ENCODE results near the gene ERBB4.

The ERBB4 gene

DNA sequence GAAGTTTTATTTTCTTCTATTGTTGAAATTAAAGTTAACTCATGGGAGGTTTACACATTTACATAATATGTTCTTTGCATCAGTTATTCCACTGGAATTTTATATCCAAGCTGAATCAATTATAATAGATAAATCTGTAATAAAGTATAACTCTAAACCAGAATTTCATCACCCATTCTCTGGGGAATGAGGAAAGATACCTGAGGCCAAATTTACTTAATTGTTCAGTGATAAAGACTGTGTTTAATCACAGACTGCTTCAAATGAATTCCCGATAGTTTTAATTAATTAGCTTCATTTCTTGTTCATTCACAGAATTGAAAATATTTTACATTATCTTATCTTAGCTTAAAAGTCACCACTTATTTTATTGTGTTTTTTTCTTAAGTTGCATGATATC is 562.5 kb downstream of the ERBB4 start:
- no peak for DNase-seq (ENCODE audit: low spot score)
- no peaks in the 10 kb centered on the region for H3K36me3 Mint-ChIP-seq (ENCODE audit: low read depth)
- no peaks in the 10 kb centered on the region for H3K27me3 Mint-ChIP-seq (ENCODE audit: low read depth)
- H3K27ac Mint-ChIP-seq = no peak overlapping the region
- no peak overlapping the region for H3K4me3 Mint-ChIP-seq
- H3K9me3 Mint-ChIP-seq = no peaks in the 10 kb centered on the region
- no peaks in the 10 kb centered on the region for H3K4me1 Mint-ChIP-seq (ENCODE audit: low read depth)

DNA sequence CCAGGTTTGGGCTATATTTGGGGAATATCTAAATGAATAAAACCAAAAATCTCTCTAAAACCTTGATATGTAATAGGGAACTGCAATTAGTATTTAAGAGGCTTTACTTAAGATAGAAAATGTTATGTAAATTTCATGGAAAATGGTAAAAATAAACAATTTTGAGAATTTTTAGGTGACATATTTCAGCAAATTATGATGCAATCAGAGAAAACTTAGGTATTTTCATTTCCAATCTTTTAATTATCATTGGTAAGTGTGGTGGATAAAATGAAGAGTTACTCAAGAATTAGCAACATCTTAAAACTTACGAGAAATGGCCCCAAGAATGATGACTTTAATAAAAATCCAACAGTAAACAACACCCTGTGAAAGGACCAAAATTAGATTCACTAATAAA is 571.4 kb downstream of the ERBB4 start:
- Mint-ChIP-seq H3K36me3 (ENCODE audit: low read depth) (no peaks in the 10 kb centered on the region), H3K27me3 (ENCODE audit: low read depth) (no peaks in the 10 kb centered on the region), H3K4me3 (no peak overlapping the region), H3K9me3 (no peaks in the 10 kb centered on the region), H3K27ac (no peak overlapping the region), H3K4me1 (ENCODE audit: low read depth) (no peaks in the 10 kb centered on the region)
- DNase-seq (ENCODE audit: low spot score) = no peak

DNA sequence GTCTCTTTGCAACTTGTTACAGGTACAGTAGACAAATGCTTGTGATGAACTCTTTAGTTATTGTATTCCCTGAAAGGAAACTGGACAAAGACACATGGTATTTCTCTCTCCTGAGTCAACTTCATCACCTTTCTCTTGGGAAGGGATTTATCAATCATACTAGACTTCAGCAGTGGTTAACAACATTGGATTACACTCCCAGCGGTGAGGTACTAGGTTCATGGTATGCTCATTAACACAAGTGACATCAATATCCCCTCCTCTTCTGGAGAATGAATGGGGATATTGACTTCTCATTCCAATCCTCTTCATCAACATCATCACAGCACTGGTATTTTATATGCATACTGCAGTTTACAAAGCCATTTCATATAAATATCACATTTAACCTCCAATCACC is 574.6 kb downstream of the ERBB4 start:
- H3K9me3 Mint-ChIP-seq = no peaks in the 10 kb centered on the region
- no peak overlapping the region for H3K4me3 Mint-ChIP-seq
- no peak for DNase-seq (ENCODE audit: low spot score)
- no peaks in the 10 kb centered on the region for H3K27me3 Mint-ChIP-seq (ENCODE audit: low read depth)
- H3K27ac Mint-ChIP-seq = no peak overlapping the region
- no peaks in the 10 kb centered on the region for H3K36me3 Mint-ChIP-seq (ENCODE audit: low read depth)
- no peaks in the 10 kb centered on the region for H3K4me1 Mint-ChIP-seq (ENCODE audit: low read depth)

DNA sequence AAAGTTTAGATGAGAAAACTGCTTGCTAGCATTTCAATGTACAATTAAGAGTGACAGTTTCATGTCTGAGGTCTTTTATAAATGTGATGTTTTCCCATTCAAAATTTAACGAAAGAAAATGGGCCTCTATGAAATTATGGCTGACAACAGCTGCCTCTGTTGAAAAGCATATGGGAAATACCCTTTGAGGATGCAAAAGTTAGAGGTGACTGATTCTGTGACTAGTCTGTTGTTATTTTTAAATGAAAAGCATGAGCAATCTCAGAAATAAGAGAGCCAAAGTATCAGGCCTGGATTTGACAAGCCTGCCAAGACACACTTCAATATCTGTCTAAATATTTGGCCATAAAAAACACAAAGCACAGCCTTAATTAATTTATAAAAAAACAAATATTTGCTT is 580.8 kb downstream of the ERBB4 start:
- no peaks in the 10 kb centered on the region for H3K27me3 Mint-ChIP-seq (ENCODE audit: low read depth)
- DNase-seq (ENCODE audit: low spot score) = no peak
- H3K36me3 Mint-ChIP-seq (ENCODE audit: low read depth) = no peaks in the 10 kb centered on the region
- no peak overlapping the region for H3K27ac Mint-ChIP-seq
- no peaks in the 10 kb centered on the region for H3K9me3 Mint-ChIP-seq
- no peak overlapping the region for H3K4me3 Mint-ChIP-seq
- H3K4me1 Mint-ChIP-seq (ENCODE audit: low read depth) = no peaks in the 10 kb centered on the region

DNA sequence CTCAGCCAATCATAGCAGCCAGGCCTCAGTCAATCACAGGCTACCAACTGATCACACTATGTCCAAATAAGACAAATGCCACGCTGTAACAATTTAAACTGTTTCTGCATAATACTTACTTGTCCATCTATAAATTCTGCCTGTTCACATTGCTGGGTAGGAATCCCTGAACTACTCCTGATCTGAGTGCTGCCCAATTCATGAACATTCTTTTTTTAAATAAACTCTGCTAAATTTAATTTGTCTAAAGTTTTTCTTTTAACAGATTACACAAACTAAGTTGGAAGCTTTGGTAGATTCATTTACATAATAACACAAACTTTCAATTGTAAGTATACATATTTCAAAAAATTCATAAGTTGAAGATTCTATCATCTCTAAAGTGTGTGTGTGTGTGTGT is 583.0 kb downstream of the ERBB4 start:
- Mint-ChIP-seq H3K27me3 (ENCODE audit: low read depth) (no peaks in the 10 kb centered on the region), H3K4me3 (no peak overlapping the region)
- DNase-seq (ENCODE audit: low spot score) = no peak

DNA sequence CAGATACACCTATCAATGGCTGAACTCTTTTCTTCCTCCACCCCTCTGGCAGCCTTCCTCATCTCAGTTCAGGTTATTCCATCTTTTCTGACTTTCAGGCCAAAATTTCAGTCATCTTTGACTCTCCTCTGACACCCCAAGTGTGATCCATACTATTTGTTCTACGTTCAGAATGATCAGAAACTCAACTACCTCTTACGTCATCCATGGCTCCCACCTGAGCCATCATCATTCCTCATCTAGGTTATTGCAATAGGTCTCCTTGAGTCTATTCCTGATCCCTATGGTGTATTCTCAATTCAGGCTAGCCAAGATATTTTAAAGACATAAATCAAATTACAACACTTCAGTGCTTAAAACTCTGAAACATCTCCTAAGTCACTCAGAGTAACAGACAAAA is 589.7 kb downstream of the ERBB4 start:
- no peaks in the 10 kb centered on the region for H3K4me1 Mint-ChIP-seq (ENCODE audit: low read depth)
- no peak overlapping the region for H3K27ac Mint-ChIP-seq
- no peaks in the 10 kb centered on the region for H3K36me3 Mint-ChIP-seq (ENCODE audit: low read depth)
- no peaks in the 10 kb centered on the region for H3K9me3 Mint-ChIP-seq
- H3K27me3 Mint-ChIP-seq (ENCODE audit: low read depth) = no peaks in the 10 kb centered on the region
- H3K4me3 Mint-ChIP-seq = no peak overlapping the region
- no peak for DNase-seq (ENCODE audit: low spot score)

More for the DNA sequence above, 583.0 kb downstream of the ERBB4 start:
- Mint-ChIP-seq H3K4me1 (ENCODE audit: low read depth) (no peaks in the 10 kb centered on the region), H3K36me3 (ENCODE audit: low read depth) (no peaks in the 10 kb centered on the region), H3K9me3 (no peaks in the 10 kb centered on the region), H3K27ac (no peak overlapping the region)

DNA sequence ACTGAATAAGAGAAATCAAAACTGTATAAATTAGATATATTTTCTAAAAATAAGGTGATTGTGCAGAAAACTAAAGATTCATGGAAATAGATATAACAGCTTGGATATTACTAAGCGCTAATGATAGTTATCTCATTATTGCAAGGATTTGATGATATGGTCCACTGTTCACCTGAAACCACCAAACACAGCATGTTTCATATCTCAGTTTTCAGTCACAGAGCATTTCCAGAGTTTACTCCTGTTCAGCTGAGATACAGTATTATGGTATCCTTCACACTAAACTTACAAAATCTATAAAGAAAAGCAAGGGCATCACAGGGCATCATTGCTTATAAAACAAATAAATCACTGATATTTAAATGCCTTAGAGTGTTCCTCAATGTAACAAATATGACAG is 591.6 kb downstream of the ERBB4 start:
- Mint-ChIP-seq H3K9me3 (no peaks in the 10 kb centered on the region), H3K27me3 (ENCODE audit: low read depth) (no peaks in the 10 kb centered on the region), H3K36me3 (ENCODE audit: low read depth) (no peaks in the 10 kb centered on the region), H3K27ac (no peak overlapping the region), H3K4me1 (ENCODE audit: low read depth) (no peaks in the 10 kb centered on the region), H3K4me3 (no peak overlapping the region)
- no peak for DNase-seq (ENCODE audit: low spot score)

DNA sequence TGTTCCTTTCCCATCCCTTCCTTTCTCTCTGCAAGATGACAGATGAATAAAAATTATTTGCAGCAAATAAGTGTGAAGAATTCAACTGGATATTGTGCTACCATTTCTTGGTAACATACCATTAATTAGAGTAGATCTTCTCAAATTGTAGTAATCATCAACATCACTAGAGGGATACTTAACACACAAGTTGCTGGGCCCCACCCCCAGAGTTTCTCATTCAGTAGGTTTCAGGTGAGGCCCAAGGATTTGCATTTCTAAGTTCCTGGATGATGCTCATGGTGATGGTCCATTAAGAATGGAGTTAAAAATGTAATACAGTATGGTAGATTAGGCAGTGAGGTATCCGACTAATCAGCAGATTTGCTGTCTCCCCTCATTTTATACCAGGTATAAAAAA is 594.0 kb downstream of the ERBB4 start:
- H3K36me3 Mint-ChIP-seq (ENCODE audit: low read depth) = no peaks in the 10 kb centered on the region
- H3K27ac Mint-ChIP-seq = no peak overlapping the region
- no peaks in the 10 kb centered on the region for H3K9me3 Mint-ChIP-seq
- no peak for DNase-seq (ENCODE audit: low spot score)
- no peaks in the 10 kb centered on the region for H3K27me3 Mint-ChIP-seq (ENCODE audit: low read depth)
- H3K4me3 Mint-ChIP-seq = no peak overlapping the region
- no peaks in the 10 kb centered on the region for H3K4me1 Mint-ChIP-seq (ENCODE audit: low read depth)

DNA sequence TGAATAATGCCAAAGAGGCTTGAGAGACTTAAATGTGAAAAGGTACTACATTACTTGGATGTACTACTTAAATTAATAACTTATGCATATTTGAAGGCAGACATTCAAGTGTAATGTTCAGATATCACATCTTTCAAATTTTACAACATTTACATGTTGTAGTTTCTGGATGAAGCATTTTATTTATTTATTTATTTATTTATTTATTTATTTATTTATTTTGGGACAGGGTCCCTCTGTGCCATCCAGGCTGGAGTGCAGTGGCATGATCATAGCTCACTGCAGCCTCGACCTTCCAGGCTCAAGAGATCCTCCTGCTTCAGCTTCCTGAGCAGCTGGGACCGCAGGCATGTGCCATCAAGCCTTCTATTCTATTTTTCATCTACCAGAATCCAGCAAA is 596.4 kb downstream of the ERBB4 start:
- Mint-ChIP-seq H3K36me3 (ENCODE audit: low read depth) (no peaks in the 10 kb centered on the region), H3K27me3 (ENCODE audit: low read depth) (no peaks in the 10 kb centered on the region), H3K4me3 (no peak overlapping the region), H3K4me1 (ENCODE audit: low read depth) (no peaks in the 10 kb centered on the region), H3K9me3 (no peaks in the 10 kb centered on the region), H3K27ac (no peak overlapping the region)
- DNase-seq (ENCODE audit: low spot score) = no peak

DNA sequence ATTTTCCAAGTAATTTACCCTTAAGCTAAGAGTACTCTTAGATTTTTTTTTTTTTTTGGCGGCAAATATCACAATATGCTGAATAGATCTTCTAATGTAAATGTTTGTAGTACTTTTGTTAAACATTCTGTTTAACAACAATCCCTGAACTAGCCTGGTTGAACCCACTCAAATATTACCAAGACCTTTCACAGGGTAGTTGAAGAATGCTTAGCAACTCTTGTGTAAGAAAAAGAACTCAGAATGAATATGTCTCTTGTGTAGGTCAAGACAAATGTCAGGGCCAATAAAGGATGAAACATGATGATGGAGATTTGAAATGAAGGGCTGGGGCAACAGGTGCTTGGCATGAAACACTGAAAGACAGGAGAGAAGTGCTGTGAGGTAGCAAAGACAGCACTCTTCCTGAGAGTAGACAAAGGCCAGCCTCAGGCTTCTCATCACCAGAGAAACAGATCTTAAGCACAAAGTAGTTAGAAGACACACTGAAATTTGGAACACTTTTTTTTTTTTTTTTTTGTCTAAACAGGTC is 597.3 kb downstream of the ERBB4 start:
- no peaks in the 10 kb centered on the region for H3K9me3 Mint-ChIP-seq
- no peak for DNase-seq (ENCODE audit: low spot score)
- no peaks in the 10 kb centered on the region for H3K27me3 Mint-ChIP-seq (ENCODE audit: low read depth)
- H3K36me3 Mint-ChIP-seq (ENCODE audit: low read depth) = no peaks in the 10 kb centered on the region
- no peaks in the 10 kb centered on the region for H3K4me1 Mint-ChIP-seq (ENCODE audit: low read depth)
- no peak overlapping the region for H3K27ac Mint-ChIP-seq
- H3K4me3 Mint-ChIP-seq = no peak overlapping the region

DNA sequence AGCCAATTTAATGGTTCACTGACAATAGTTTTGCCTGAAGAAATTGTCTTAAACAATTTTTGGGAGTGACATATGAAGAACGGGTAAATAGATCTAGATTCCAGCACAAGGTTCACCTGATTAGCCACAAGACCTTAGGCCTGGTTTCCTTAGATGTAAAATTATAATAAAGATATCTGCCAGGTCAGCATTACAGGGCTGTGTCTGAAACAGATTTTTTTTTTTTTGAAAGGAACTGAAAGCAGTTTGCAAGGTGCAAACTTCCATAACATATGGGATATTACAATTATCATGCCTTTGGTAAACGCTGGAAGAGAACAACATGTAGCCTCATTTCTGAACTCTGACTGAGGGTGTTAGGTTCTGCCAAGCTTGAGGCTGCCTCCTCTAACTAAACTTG is 599.4 kb downstream of the ERBB4 start:
- Mint-ChIP-seq H3K4me1 (ENCODE audit: low read depth) (no peaks in the 10 kb centered on the region), H3K27me3 (ENCODE audit: low read depth) (no peaks in the 10 kb centered on the region), H3K9me3 (no peaks in the 10 kb centered on the region), H3K36me3 (ENCODE audit: low read depth) (no peaks in the 10 kb centered on the region), H3K4me3 (no peak overlapping the region), H3K27ac (no peak overlapping the region)
- no peak for DNase-seq (ENCODE audit: low spot score)

DNA sequence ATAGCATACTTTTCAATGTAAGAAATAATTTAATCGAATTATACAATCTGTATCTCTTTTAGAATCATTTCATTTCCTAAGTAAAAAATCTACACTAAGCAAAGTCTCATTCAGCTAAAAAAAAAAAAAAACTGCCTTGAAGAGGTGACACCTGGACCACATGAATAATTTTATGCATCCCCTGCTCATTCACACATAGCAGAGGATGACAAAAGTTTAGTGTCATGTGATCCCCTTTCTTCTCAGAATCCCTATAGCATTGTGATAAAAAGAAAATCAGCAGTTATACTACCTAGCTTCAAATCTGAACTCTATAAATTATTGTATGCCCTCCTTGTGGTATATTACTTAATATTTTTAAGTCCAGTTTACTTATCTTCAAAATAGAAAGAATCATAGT is 603.8 kb downstream of the ERBB4 start:
- no peak for DNase-seq (ENCODE audit: low spot score)
- no peaks in the 10 kb centered on the region for H3K36me3 Mint-ChIP-seq (ENCODE audit: low read depth)
- no peaks in the 10 kb centered on the region for H3K27me3 Mint-ChIP-seq (ENCODE audit: low read depth)
- no peak overlapping the region for H3K27ac Mint-ChIP-seq
- no peaks in the 10 kb centered on the region for H3K4me1 Mint-ChIP-seq (ENCODE audit: low read depth)
- H3K4me3 Mint-ChIP-seq = no peak overlapping the region
- H3K9me3 Mint-ChIP-seq = no peaks in the 10 kb centered on the region

DNA sequence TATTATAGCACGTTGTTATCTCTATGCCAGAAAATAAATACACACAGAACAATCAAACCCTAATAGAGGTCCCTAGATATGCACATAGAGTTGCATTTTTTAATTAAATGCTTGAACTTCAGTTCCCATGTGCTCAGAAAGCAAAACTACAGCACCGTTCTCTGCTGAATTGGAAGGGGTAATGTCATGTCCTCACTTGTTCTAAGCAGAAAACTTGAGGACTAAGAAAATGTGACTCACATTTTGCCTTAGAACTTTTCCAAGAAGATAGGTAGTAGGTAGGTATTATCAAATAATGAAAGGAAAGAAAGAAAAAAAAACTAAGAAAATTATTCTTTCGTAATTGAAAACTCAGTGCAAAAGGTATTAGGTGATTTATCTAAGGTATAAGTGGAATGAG is 607.3 kb downstream of the ERBB4 start:
- H3K4me3 Mint-ChIP-seq = no peak overlapping the region
- DNase-seq (ENCODE audit: low spot score) = no peak
- H3K4me1 Mint-ChIP-seq (ENCODE audit: low read depth) = no peaks in the 10 kb centered on the region
- H3K9me3 Mint-ChIP-seq = no peaks in the 10 kb centered on the region
- H3K36me3 Mint-ChIP-seq (ENCODE audit: low read depth) = no peaks in the 10 kb centered on the region
- H3K27me3 Mint-ChIP-seq (ENCODE audit: low read depth) = peaks cover 1% of the 10 kb centered on the region
- H3K27ac Mint-ChIP-seq = no peak overlapping the region

DNA sequence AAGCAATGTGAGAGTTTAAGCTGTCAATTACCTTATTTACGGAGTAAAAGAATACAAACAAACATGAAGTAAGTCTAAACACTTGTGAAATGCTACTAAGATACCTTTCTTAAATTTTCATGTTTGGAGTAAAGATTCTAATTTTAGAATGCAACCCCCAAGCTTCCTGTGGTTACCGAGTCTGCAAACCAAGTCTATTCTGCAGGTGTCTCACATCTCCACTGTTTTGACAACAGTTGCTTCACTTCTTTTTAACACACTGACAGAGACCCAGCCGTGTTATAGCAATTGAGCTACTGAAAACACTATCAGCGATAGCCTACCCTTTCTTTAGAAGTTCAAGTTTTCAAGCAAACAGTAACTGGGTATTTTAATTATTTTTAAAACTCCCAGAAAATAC is 608.3 kb downstream of the ERBB4 start:
- no peaks in the 10 kb centered on the region for H3K9me3 Mint-ChIP-seq
- no peaks in the 10 kb centered on the region for H3K36me3 Mint-ChIP-seq (ENCODE audit: low read depth)
- no peak overlapping the region for H3K4me3 Mint-ChIP-seq
- DNase-seq (ENCODE audit: low spot score) = no peak
- H3K27me3 Mint-ChIP-seq (ENCODE audit: low read depth) = peaks cover 1% of the 10 kb centered on the region
- H3K4me1 Mint-ChIP-seq (ENCODE audit: low read depth) = no peaks in the 10 kb centered on the region
- H3K27ac Mint-ChIP-seq = no peak overlapping the region

DNA sequence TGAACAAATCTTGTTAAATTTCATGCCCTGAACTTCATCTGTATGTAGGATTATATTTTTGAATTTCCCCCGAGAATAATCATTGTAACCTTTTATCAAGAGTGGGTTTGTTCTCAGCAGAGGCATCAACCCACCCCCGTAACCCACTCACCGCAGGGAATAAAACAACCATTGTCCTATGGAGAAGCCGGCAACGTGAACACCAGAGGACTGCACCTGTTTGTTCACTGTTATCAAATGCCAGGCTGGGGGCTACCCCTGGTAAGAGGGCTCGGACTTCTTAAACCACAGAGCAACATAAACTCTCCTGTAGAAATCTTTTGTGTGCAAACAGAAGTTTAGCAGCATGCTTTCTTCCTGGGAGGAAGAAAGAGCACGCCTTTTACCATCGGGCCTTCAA is 610.4 kb downstream of the ERBB4 start:
- DNase-seq (ENCODE audit: low spot score) = no peak
- Mint-ChIP-seq H3K36me3 (ENCODE audit: low read depth) (no peaks in the 10 kb centered on the region), H3K4me1 (ENCODE audit: low read depth) (no peaks in the 10 kb centered on the region), H3K4me3 (no peak overlapping the region), H3K9me3 (no peaks in the 10 kb centered on the region), H3K27me3 (ENCODE audit: low read depth) (peaks cover 1% of the 10 kb centered on the region), H3K27ac (no peak overlapping the region)
